SU-DHL-6 (cell line): ENCODE data around the gene STK38.

ENCODE experiments used
- H2AFZ ChIP-seq: fragments of 200-600 bp; sonication (generic); 2 replicates; pipeline ENCODE4 v1.6.1; 2014; ENCODE audit warnings: low read depth, mild to moderate bottlenecking, moderate library complexity, mixed read lengths, antibody characterized with exemption, low read length; ENCODE audit not compliant: severe bottlenecking
- H3F3A ChIP-seq: fragments of 200-600 bp; shearing (Covaris generic); 2 replicates; pipeline ENCODE4 v1.6.0; 2016; ENCODE audit warnings: antibody characterized with exemption, mild to moderate bottlenecking; ENCODE audit not compliant: insufficient read depth
- H3K27ac ChIP-seq: fragments of 200-600 bp; sonication (generic); 2 replicates; pipeline ENCODE4 v1.5.1; 2016; ENCODE audit warnings: low read depth, mild to moderate bottlenecking, low read length, moderate library complexity, mixed read lengths
- H3K27me3 ChIP-seq: fragments of 200-600 bp; sonication (generic), shearing (Covaris generic); 2 replicates; pipeline ENCODE4 v1.6.0; 2014; ENCODE audit warnings: mild to moderate bottlenecking, low read length
- H3K36me3 ChIP-seq: fragments of 200-600 bp; sonication (generic); 2 replicates; pipeline ENCODE4 v1.6.1; 2014; ENCODE audit warnings: mild to moderate bottlenecking, low read length, mixed read lengths
- H3K4me2 ChIP-seq: fragments of 300-600, 200-600 bp; shearing (Covaris generic), sonication (generic); 2 replicates; pipeline ENCODE4 v1.6.0; 2014; ENCODE audit warnings: low read length, low read depth, mild to moderate bottlenecking; ENCODE audit not compliant: poor library complexity, severe bottlenecking
- H3K4me3 ChIP-seq: fragments of 200-600 bp; sonication (generic); 2 replicates; pipeline ENCODE4 v1.5.1; 2014; ENCODE audit warnings: antibody characterized with exemption, low read length, mild to moderate bottlenecking, mixed read lengths; ENCODE audit not compliant: insufficient read depth, poor library complexity, severe bottlenecking
- H3K79me2 ChIP-seq: fragments of 200-600 bp; sonication (generic); 2 replicates; pipeline ENCODE4 v1.6.1; 2014; ENCODE audit warnings: mild to moderate bottlenecking, low read length, moderate library complexity; ENCODE audit not compliant: insufficient read depth
- H3K9ac ChIP-seq: fragments of 200-600 bp; sonication (generic); 2 replicates; pipeline ENCODE4 v1.7.0; 2014; ENCODE audit warnings: mild to moderate bottlenecking, low read length
- H3K9me2 ChIP-seq: fragments of 200-600 bp; sonication (generic); replicated peaks from 2 replicates; pipeline ENCODE4 v1.6.1; 2014; ENCODE audit warnings: low read length; ENCODE audit not compliant: insufficient read depth
- H3K9me3 ChIP-seq: fragments of 200-600 bp; sonication (generic); 2 replicates; pipeline ENCODE4 v1.6.1; 2014; ENCODE audit warnings: low read length, mixed read lengths; ENCODE audit not compliant: insufficient read depth
- H4K20me1 ChIP-seq: fragments of 200-600 bp; sonication (generic); 2 replicates; pipeline ENCODE4 v1.6.1; 2014; ENCODE audit warnings: low read depth, mild to moderate bottlenecking, antibody characterized with exemption, low read length, moderate library complexity, mixed read lengths
- CTCF ChIP-seq: fragments of 200-600 bp; sonication (generic); IDR thresholded peaks from one replicate; pipeline ENCODE4 v1.5.1; 2017; ENCODE audit warnings: antibody characterized with exemption, mild to moderate bottlenecking, low read length, moderate library complexity; ENCODE audit not compliant: insufficient read depth, poor library complexity, severe bottlenecking
- EZH2phosphoT487 ChIP-seq: fragments of 200-600 bp; sonication (generic), shearing (Covaris generic); conservative IDR thresholded peaks from 2 replicates; pipeline ENCODE4 v1.6.1; 2018; ENCODE audit warnings: mild to moderate bottlenecking, antibody characterized with exemption, low read length, moderate library complexity, mixed read lengths

STK38 gene

DNA sequence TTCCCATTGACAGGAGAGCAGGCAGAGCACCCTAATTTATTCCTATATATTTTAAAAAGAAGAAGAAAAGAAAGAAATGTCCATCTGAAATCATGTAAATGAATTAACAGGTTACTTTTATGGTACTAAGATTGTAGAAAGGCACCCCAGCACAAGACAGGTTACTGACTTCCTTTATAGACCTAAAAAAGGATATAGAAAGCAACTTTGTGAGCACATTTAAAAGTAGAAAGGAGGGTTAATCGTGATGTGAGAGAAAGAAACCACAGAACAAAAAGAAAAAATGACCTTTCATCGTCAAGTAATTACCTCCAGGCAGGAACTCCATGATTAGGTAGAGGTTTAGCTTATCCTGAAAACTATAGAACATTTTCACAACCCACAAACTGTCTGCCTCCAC lies 29.9 kb downstream of the STK38 start:
- no peaks in the 10 kb centered on the region; the same call in 1 of the 2 replicates for H4K20me1 ChIP-seq
- no peak overlapping the region for H2AFZ ChIP-seq
- H3K36me3 ChIP-seq, result peaks cover 60% of the 10 kb centered on the region

DNA sequence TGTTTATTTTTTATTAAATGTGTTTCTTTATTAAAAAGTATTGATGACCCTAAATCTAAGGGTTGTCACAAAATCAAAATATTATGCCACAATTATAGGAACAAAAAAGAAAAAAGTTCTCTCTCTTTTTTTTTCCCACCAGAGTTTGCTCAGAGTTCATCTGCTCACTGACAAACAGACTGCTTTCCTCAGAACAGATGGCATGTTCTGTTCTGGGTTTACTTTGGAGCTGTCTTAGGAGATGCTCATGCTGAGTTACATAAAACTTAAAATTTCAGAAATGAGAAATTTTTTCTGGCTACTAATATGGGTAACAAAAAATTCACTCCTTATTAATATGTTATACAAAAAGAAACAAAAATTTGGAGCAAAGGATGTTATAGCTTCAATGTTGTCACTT lies 30.3 kb downstream of the STK38 start:
- Histone ChIP-seq H3K9ac (no peak overlapping the region), H3F3A (no peaks in the 10 kb centered on the region; the same call in 1 of the 2 replicates), H3K4me2 (no peak overlapping the region), H3K27ac (no peak overlapping the region), H3K4me3 (no peak overlapping the region), H3K36me3 (peaks cover 56% of the 10 kb centered on the region), H3K79me2 (no peaks in the 10 kb centered on the region), H4K20me1 (no peaks in the 10 kb centered on the region; the same call in 1 of the 2 replicates), H3K9me3 (no peaks in the 10 kb centered on the region), H3K9me2 (no peaks in the 10 kb centered on the region), H2AFZ (no peak overlapping the region), H3K27me3 (no peaks in the 10 kb centered on the region)
- TF ChIP-seq CTCF (no peak), EZH2phosphoT487 (no peak)

More for the DNA sequence above, 29.9 kb downstream of the STK38 start:
- Histone ChIP-seq H3K4me2 (no peak overlapping the region), H3K9me2 (no peaks in the 10 kb centered on the region), H3K9me3 (no peaks in the 10 kb centered on the region), H3K27me3 (no peaks in the 10 kb centered on the region), H3K79me2 (no peaks in the 10 kb centered on the region), H3K27ac (no peak overlapping the region), H3K9ac (no peak overlapping the region), H3K4me3 (no peak overlapping the region), H3F3A (no peaks in the 10 kb centered on the region; the same call in 1 of the 2 replicates)
- TF ChIP-seq CTCF (no peak), EZH2phosphoT487 (no peak)

- Histone ChIP-seq H3K4me3 (no peak overlapping the region), H3K27me3 (no peaks in the 10 kb centered on the region), H3F3A (no peaks in the 10 kb centered on the region; the same call in 1 of the 2 replicates), H3K9ac (no peak overlapping the region), H2AFZ (no peak overlapping the region), H3K79me2 (no peaks in the 10 kb centered on the region), H3K9me2 (no peaks in the 10 kb centered on the region), H3K27ac (no peak overlapping the region), H3K36me3 (peaks cover 52% of the 10 kb centered on the region), H3K4me2 (no peak overlapping the region), H3K9me3 (no peaks in the 10 kb centered on the region), H4K20me1 (no peaks in the 10 kb centered on the region; the same call in 1 of the 2 replicates)
- no peak for TF ChIP-seq EZH2phosphoT487
- TF ChIP-seq CTCF, result no peak
These were observed 30.7 kb downstream of the STK38 start for GRCh38 chr6:36516559-36516958.

GRCh38 chr6:36515844-36516243 lies 31.4 kb downstream of the STK38 start:
- H3K27me3 ChIP-seq, result no peaks in the 10 kb centered on the region
- H3K4me3 ChIP-seq, result no peak overlapping the region
- peaks cover 48% of the 10 kb centered on the region for H3K36me3 ChIP-seq
- H3K9me3 ChIP-seq, result no peaks in the 10 kb centered on the region
- no peak overlapping the region for H2AFZ ChIP-seq
- no peaks in the 10 kb centered on the region for H3K79me2 ChIP-seq
- H3K27ac ChIP-seq, result no peak overlapping the region
- no peaks in the 10 kb centered on the region; the same call in 1 of the 2 replicates for H3F3A ChIP-seq
- H3K4me2 ChIP-seq, result no peak overlapping the region
- TF ChIP-seq CTCF (no peak), EZH2phosphoT487 (no peak)
- H3K9me2 ChIP-seq, result no peaks in the 10 kb centered on the region
- H3K9ac ChIP-seq, result no peak overlapping the region
- no peaks in the 10 kb centered on the region for H4K20me1 ChIP-seq
